ENCODE measurements around the gene TMPRSS9.
"Not testable (repeated sequence)": the region's sequence is repeated elsewhere in the genome, so short reads cannot be mapped to it uniquely, and the experiment has no call there.

TMPRSS9 gene

GRCh38 chr19:2341982-2342381 lies 18.1 kb upstream of the TMPRSS9 start:
- DNase-seq (ENCODE audit: low read depth, low spot score) = no peak

GRCh38 chr19:2342656-2343288 lies 17.3 kb upstream of the TMPRSS9 start:
- no peak for DNase-seq (ENCODE audit: low read depth, low spot score)

GRCh38 chr19:2343289-2343982 lies 16.6 kb upstream of the TMPRSS9 start:
- DNase-seq (ENCODE audit: low read depth, low spot score) = no peak

GRCh38 chr19:2344381-2344870 lies 15.6 kb upstream of the TMPRSS9 start:
- no peak for DNase-seq (ENCODE audit: low read depth, low spot score)

- DNase-seq (ENCODE audit: low read depth, low spot score) = no peak
These were observed 15.0 kb upstream of the TMPRSS9 start for GRCh38 chr19:2345076-2345475.

GRCh38 chr19:2345794-2346663 lies 14.0 kb upstream of the TMPRSS9 start:
- DNase-seq (ENCODE audit: low read depth, low spot score) = no peak

GRCh38 chr19:2349818-2350217 lies 10.2 kb upstream of the TMPRSS9 start:
- DNase-seq (ENCODE audit: low read depth, low spot score) = not testable (repeated sequence)

GRCh38 chr19:2350656-2351055 lies 9.4 kb upstream of the TMPRSS9 start:
- no peak for DNase-seq (ENCODE audit: low read depth, low spot score)

GRCh38 chr19:2351591-2351990 lies 8.5 kb upstream of the TMPRSS9 start:
- no peak for DNase-seq (ENCODE audit: low read depth, low spot score)

GRCh38 chr19:2352121-2352520 lies 7.9 kb upstream of the TMPRSS9 start:
- no peak for DNase-seq (ENCODE audit: low read depth, low spot score)

GRCh38 chr19:2353159-2353886 lies 6.7 kb upstream of the TMPRSS9 start:
- no peak for DNase-seq (ENCODE audit: low read depth, low spot score)

GRCh38 chr19:2353887-2354592 lies 6.0 kb upstream of the TMPRSS9 start:
- DNase-seq (ENCODE audit: low read depth, low spot score) = no peak

GRCh38 chr19:2354670-2355069 lies 5.4 kb upstream of the TMPRSS9 start:
- DNase-seq (ENCODE audit: low read depth, low spot score) = no peak

- DNase-seq (ENCODE audit: low read depth, low spot score) = no peak
These were observed 4.7 kb upstream of the TMPRSS9 start for GRCh38 chr19:2355168-2356035.

GRCh38 chr19:2356036-2356646 lies 3.9 kb upstream of the TMPRSS9 start:
- DNase-seq (ENCODE audit: low read depth, low spot score) = no peak

GRCh38 chr19:2357279-2358206 lies 2.5 kb upstream of the TMPRSS9 start:
- no peak for DNase-seq (ENCODE audit: low read depth, low spot score)

GRCh38 chr19:2358548-2359173 lies 1.4 kb upstream of the TMPRSS9 start:
- no peak for DNase-seq (ENCODE audit: low read depth, low spot score)

GRCh38 chr19:2360833-2361232 lies 768 bp downstream of the TMPRSS9 start:
- no peak for DNase-seq (ENCODE audit: low read depth, low spot score)
